OCI-M1 (cell line): ENCODE data around the gene PFKFB2.
A peak's percentile ranks its signal among the peaks of the same experiment; 100 is the strongest.
"Not testable (repeated sequence)": the region's sequence is repeated elsewhere in the genome, so short reads cannot be mapped to it uniquely, and the experiment has no call there.

ENCODE experiments used
- DNase-seq: peaks from one replicate; lab custom pipeline; 2025; lab: John Stamatoyannopoulos, UW

The PFKFB2 gene

DNA sequence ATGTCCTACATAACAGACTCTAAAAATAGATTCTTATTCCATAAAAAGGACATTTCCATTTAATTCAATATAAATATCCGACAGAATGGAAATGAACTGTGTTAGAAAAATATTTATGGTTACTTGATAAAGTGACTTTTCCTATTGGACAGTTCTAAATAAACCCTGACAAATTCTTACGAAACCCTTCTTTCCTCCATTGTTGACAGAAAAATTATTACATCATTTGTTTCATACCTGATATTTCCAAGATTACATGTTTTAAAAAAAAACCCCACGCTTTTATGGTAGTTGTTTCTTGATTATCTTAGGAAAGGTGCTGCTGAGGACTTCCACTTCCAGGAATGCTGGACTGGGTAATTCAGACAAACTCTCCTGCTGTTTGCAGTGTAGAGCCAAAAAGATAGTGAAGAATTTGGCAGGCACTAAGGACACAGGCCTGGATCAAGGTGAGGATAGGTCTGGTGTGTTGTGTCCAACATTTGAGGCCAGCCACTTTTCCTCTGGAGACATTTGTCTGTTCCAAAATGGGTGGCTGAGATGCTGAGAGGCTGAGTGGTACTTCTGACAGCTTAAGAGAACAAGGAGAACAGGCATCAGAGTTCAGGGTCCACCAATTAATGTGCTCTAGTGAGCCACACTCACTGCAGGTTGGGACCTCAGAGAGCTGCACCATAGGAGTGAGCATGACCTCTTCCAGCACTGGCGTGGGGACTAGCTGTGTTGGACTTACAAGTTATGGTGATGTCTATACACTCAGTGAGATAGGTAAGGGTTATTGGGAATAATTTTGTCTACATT is 13.5 kb upstream of the PFKFB2 start:
- DNase-seq: no peak

DNA sequence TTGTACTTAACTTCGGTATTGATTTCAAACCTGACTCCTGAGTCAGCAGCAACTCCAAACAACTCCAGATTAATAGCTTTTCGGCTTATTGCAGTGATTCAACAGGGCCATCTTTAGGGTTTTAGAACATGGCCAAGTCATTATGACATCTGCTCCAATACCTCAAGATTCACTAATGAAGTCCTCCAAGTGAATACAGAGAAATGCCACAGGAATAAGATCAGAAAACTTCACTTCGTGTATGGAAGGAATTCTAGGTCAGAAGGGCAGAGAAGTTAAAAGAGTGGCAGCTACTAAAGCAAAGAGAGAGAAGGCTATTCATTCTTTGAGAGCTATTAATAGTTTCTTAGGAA is 12.9 kb upstream of the PFKFB2 start:
- DNase-seq: no peak

GRCh38 chr1:207041397-207041796 is 11.7 kb upstream of the PFKFB2 start:
- DNase-seq: not testable (repeated sequence)

DNA sequence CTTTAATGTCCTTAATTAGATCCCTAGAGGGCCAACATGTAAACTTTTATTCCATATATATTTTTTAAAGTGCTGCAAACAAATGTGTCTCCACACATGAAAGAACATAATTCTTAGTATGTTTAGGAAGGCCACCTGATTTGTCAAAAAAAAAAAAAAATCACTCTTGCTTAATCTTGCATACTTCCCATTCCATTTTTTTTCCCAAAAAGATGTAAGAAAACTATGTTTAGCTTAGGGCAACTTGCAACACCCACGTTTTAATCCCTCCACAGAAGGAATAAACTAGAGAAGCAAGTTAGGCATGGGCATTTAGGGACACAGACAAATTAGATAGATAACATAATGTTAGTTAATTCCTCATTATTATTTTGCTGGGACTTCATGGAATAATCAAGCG is 7.6 kb upstream of the PFKFB2 start:
- no peak for DNase-seq

GRCh38 chr1:207047505-207047904 is 5.6 kb upstream of the PFKFB2 start:
- peak; percentile 75 for DNase-seq

DNA sequence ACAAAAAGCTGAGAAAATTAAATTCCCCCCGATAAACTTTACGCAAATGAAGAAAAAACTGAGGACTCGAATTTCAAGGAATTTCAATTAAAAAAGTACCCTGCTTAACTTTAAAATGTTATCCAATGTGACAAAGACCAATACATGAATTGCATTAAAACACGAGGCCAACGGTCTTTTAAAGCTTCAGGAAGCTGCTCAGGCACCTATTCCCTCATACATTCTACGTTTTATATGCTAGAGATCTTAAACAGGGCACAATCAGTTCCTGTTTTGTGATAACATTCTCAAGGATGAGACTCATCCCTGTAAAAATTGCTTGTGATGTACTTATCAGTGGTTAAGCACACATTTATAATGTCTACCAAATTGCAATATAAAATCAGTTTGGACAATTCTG is 5.0 kb upstream of the PFKFB2 start:
- DNase-seq: peak; percentile 44

DNA sequence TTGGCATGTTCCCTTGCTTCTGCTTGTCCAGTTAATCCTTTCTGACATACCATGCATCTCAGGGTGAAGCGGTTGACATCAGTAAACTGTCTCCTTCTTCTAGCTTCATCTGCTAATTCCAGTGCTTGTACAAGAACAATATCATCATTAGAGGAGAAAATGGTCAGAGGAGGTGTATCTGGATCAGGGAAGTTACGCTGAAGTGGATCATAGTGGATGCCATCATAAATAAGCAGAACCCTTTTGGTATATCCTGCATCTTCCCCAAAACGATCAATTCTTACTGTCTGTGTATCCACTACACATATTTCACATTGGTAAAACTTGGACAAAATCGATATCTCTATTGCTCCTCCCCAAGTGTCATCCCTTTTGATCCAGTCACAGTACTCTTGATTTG is 4.0 kb upstream of the PFKFB2 start:
- no peak for DNase-seq

- no peak for DNase-seq
These were observed 3.6 kb upstream of the PFKFB2 start for GRCh38 chr1:207049514-207049913.

- peak; percentile 90 for DNase-seq
These were observed 3.1 kb upstream of the PFKFB2 start for GRCh38 chr1:207049974-207050391.

- DNase-seq: peak; percentile 97
These were observed 2.4 kb upstream of the PFKFB2 start for GRCh38 chr1:207050480-207051190.

DNA sequence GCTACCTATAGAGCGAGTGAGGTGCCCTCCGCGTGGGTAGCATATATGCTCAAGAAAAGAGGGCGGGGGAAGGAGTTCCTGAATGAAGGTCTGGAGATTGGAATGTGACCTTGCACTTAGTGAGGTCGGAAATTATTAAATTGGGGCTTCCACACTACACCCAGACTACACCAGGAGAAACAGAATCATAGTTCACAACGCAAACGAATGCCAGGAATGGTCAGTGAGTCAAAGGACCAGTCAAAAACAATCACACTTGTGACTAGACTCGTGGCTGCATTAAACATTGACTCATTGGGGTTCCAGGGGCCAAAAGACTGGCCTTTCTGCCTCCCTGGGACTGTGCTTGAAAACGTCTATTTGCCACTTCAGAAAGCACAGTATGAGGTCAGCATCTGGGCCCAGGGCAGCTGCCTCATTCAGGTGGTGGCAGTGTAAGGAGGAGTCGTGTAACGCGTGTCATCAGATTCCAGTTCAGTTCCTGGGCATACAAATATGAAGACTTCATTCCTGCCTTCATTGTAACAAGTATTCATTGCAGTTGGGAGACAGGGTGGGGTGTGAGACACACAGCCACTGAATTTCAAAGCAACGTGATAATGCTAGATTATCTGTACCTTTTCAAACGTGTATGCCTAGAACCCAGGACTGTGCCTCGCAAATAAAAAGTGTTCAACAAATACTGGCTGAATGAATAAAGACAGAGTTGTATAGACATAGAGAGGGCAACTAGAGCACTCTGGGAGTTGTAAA is 1.7 kb upstream of the PFKFB2 start, which contains the start of gene YOD1:
YOD1 (minus strand) TSS at position 18 of the 753 bp plus-strand sequence. CDS start 178 bp downstream, outside the sequence.
- DNase-seq: peak; percentile 80

GRCh38 chr1:207054491-207054890 is 1.4 kb downstream of the PFKFB2 start:
- peak; percentile 41 for DNase-seq

DNA sequence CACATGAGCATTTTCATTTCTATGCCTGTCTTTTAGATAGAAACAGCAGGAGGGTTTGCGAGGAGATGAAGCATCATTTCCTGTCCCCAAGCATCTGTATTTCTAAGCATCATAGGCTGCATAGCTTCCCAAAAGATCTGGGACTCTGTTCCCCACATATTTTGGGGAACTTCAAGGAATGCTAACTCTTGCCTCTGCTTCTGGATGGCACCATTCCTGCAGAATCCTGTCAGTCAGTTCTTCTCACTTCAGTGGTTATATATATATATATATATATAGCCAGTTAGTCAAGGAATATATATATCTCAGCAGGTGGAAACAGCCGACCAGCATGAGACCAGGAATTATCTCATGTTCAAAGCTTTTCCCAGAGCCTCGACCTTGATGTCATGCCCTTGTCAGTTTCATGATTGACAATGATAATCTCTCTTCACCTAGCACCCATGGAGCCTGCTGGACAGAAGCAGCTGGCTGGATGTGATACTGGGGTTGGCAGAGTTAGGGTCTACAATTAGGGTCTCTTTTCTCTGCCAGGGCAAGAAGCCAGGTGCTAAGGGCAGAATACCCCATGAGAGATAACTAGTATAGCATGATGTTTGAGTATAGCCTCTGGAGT is 2.4 kb downstream of the PFKFB2 start:
- no peak for DNase-seq

DNA sequence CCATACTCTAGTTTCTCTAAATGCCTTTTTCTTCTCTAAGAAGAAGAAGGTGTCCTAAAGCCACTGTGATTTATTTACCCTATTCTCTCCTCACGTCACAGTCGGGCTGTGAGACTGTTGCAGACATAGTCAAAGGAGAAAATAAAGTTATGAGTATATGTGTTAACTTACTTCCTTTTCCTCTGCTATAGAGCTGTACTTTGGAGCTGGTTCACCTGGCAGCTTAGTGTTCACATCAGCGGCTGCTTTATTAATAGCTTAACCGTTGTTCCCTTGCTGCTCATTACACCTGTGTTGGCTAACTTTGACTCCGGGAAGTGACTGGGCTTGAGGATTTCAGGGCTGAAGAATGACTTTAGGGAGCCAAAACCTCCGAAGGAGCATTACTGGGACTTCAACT is 3.6 kb downstream of the PFKFB2 start:
- DNase-seq: no peak

DNA sequence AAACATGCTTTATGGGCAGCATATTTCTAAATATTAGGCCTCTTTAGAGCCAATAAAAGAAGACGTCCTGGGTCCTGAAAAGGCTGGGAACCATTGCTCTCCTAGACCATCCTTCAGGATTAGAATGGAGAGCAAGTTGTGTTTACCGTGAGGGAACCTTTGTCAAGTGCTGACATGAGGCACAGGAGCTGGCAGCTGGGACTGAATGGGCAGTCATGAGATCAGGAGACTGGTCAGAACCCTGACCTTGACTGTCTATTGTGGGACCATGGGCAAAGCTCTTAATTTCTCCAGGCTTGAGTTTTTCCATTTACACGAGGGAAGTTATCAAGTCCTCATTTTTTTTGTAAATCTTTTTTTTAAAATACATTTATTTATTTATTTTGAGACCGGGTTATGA is 5.2 kb downstream of the PFKFB2 start:
- DNase-seq: no peak

DNA sequence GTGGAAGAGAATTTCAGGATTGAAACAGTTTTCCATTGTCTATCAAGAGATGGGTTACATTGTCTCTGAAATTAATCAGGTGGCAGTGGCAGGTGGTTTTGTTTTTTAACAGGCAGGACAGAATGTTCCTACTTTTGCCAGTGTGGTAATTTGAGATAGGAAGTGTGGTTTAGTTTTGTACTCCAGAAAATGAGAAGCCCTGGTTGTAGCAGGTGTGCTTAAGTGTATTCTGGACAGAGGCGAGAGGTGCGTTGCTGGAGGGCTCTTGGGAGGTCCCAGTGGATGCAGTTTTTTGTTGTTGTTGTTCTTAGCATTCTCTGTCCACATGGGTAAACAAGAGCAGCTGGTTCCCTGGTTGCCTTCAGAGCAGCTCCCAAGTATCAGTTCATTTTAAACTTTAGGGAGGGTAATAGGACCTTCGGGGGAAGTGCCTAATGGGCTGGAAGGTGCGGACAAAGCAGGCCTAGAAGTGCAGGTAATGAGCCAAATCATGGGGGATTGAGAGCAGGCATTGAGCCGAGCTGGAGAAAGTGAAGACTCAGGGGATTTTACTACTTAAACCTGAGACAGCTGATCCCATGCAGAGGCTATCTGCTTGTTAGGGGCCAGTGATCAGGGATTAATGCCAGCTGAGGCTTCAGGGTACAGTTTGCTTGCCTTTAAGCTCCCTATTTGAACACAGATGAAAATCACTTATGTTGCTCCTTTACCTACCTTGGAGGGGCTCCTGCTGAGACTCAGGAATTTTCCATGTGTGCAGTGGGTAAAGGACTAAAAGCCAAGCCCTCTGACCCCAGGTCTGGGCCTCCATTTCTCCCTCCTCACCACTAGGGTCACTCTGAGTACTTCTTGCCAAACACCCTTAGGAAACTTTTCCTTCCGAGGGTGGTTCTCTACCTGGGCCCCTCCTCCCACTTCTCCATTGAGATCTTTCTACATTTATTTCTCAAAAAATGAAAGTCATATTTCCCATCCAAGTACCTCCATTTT is 6.1 kb downstream of the PFKFB2 start:
- no peak for DNase-seq

DNA sequence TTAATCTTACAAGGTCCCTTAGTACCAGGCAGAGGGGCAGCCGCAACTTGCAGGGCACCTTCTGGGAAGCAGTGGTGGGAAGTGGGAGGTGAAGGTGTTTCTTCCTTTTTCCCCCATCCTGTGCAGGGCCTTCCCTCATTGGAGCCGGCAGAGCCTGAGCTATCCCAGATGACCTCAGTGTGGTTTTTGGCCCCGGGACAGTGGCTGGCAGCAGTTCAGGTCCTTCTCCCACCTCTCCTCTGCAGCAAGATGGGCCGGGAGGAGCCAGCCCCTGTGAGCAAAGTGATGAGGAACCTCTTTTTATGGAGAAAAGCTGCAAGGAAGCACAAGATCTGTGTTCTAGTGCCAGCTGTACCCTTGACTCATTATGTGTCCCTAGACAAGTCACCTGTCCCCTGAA is 6.8 kb downstream of the PFKFB2 start:
- DNase-seq: no peak

DNA sequence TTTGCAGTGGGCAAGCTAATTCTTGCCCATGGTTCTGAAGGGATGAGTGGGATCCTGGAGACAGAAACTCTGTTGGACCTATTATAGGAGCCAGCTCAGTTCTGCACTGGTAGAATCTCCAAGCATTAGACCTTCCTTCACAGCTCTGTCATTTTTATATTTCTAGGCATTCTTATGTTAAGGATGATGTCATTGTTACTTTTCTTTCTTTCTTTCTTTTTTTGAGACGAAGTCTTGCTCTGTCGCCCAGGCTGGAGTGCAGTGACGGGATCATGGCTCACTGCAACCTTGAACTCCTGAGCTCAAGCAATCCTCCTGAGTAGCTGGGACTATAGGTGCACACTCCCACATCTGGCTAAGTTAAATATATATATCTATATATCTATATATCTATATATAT is 7.5 kb downstream of the PFKFB2 start:
- DNase-seq: no peak

- no peak for DNase-seq
These were observed 9.0 kb downstream of the PFKFB2 start for GRCh38 chr1:207062058-207062457.

DNA sequence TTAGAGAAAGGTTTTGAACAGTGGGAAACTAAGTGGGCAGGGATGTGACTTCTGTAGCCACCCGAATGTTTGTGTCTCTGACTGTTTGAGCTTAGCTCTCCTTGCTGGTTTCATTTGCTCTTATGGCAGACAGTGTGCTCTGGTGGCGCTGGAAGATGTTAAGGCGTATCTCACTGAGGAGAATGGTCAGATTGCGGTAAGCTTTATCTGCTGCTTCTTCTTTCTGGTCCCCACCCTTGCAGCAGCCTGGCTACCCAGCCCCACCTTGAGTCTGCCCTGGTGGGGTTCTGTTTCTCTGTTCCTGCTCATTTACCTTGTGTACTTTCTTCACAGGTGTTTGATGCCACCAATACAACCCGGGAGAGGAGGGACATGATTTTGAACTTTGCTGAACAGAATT is 9.9 kb downstream of the PFKFB2 start:
- no peak for DNase-seq

DNA sequence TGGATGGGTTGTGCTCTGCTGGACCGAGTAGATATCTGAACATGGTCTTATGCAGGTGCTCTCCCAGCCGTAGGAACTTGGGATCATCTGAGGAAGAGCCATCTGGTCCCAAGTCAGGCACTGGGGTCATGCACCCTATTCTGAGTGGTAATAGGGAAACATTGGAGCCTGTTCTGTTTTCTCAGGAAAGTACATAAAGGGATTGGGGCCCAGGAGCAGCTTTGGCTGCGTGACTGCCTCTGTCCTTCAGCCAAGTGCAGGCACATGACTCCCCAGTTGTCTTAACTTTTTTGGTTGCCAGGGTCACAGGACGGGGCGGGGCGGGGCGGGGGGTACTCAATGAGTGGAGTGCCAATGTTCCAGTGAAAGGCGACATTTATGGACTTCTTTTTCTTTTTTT is 11.5 kb downstream of the PFKFB2 start:
- DNase-seq: no peak
